Nephron (organoid): ENCODE measurements around the gene RSAD1.

Experiments
- H3K27ac Mint-ChIP-seq, 3 experiments: 2 replicates each; pipeline ENCODE4 v1.8.0; 2020; ENCODE audit warnings: mixed read lengths in 3 of 3, mild to moderate bottlenecking in 2 of 3, moderate library complexity in 1 of 3
- H3K27me3 Mint-ChIP-seq: 2 replicates; pipeline ENCODE4 v1.8.0; 2021; ENCODE audit warnings: low read depth, mild to moderate bottlenecking, moderate library complexity, mixed read lengths
- H3K36me3 Mint-ChIP-seq: 2 replicates; pipeline ENCODE4 v1.8.0; 2020; ENCODE audit warnings: low read depth, mixed read lengths
- H3K4me1 Mint-ChIP-seq: 2 replicates; pipeline ENCODE4 v1.8.0; 2020; ENCODE audit warnings: mixed read lengths
- H3K4me3 Mint-ChIP-seq, 3 experiments: 2 replicates each; pipeline ENCODE4 v1.8.0; 2020; ENCODE audit warnings: mild to moderate bottlenecking in 3 of 3, mixed read lengths in 3 of 3, moderate library complexity in 2 of 3
- H3K9me3 Mint-ChIP-seq: 2 replicates; pipeline ENCODE4 v1.8.0; 2020; ENCODE audit warnings: mixed read lengths
- CTCF ChIP-seq, 3 experiments: fragments of 200-600 bp; sonication (generic); IDR thresholded peaks; one replicate each; pipeline ENCODE4 v1.5.0; 2021; ENCODE audit warnings: antibody characterized with exemption in 3 of 3; ENCODE audit not compliant: unreplicated experiment in 3 of 3

Gene RSAD1

GRCh38 chr17:50452630-50453300, 25.9 kb upstream of the RSAD1 start:
- no peak overlapping the region for H3K27ac Mint-ChIP-seq
- H3K4me1 Mint-ChIP-seq: no peaks in the 10 kb centered on the region
- no peak overlapping the region for H3K4me3 Mint-ChIP-seq
- no peak for TF ChIP-seq CTCF (IDR thresholded peaks at IDR 0.05; ENCODE audit: unreplicated experiment in 3 of 3)
- peaks cover 9% of the 10 kb centered on the region for H3K36me3 Mint-ChIP-seq
- H3K27me3 Mint-ChIP-seq: no peaks in the 10 kb centered on the region
- H3K9me3 Mint-ChIP-seq: no peaks in the 10 kb centered on the region

GRCh38 chr17:50453901-50454300, 24.8 kb upstream of the RSAD1 start:
- no peak for TF ChIP-seq CTCF (IDR thresholded peaks at IDR 0.05; ENCODE audit: unreplicated experiment in 3 of 3)
- Mint-ChIP-seq H3K36me3 (peaks cover 9% of the 10 kb centered on the region), H3K4me1 (no peaks in the 10 kb centered on the region), H3K9me3 (no peaks in the 10 kb centered on the region), H3K27ac (no peak overlapping the region), H3K4me3 (no peak overlapping the region), H3K27me3 (no peaks in the 10 kb centered on the region)

GRCh38 chr17:50457621-50458020, 21.0 kb upstream of the RSAD1 start:
- Mint-ChIP-seq H3K4me1 (no peaks in the 10 kb centered on the region), H3K36me3 (peaks cover 3% of the 10 kb centered on the region), H3K9me3 (no peaks in the 10 kb centered on the region), H3K27ac (no peak overlapping the region), H3K4me3 (no peak overlapping the region), H3K27me3 (no peaks in the 10 kb centered on the region)
- TF ChIP-seq CTCF (IDR thresholded peaks at IDR 0.05; ENCODE audit: unreplicated experiment in 3 of 3): no peak

- Mint-ChIP-seq H3K27ac (no peak overlapping the region), H3K27me3 (no peaks in the 10 kb centered on the region), H3K36me3 (peaks cover 3% of the 10 kb centered on the region), H3K4me1 (no peaks in the 10 kb centered on the region), H3K9me3 (no peaks in the 10 kb centered on the region), H3K4me3 (no peak overlapping the region)
- no peak for TF ChIP-seq CTCF (IDR thresholded peaks at IDR 0.05; ENCODE audit: unreplicated experiment in 3 of 3)
These were observed 20.4 kb upstream of the RSAD1 start for GRCh38 chr17:50458270-50458669.

- Mint-ChIP-seq H3K36me3 (peaks cover 3% of the 10 kb centered on the region), H3K4me1 (no peaks in the 10 kb centered on the region), H3K9me3 (no peaks in the 10 kb centered on the region), H3K27ac (no peak overlapping the region), H3K4me3 (no peak overlapping the region), H3K27me3 (no peaks in the 10 kb centered on the region)
- no peak for TF ChIP-seq CTCF (IDR thresholded peaks at IDR 0.05; ENCODE audit: unreplicated experiment in 3 of 3)
These were observed 19.7 kb upstream of the RSAD1 start for GRCh38 chr17:50458701-50459676.
